Spleen (tissue), 7 donors: Measurements from ENCODE around the gene AHI1.

Source experiments
- CTCF ChIP-seq, 11 experiments: fragments of 200-600 bp in 7 of 11; fragments of 450-650 bp in 4 of 11; sonication (generic) in 4 of 11; IDR thresholded peaks in 8 of 11; conservative IDR thresholded peaks in 3 of 11; 1 replicate in 7 of 11; 2 replicates in 4 of 11; pipeline versions ENCODE4 v1.4.0 to v1.8.0; 2016 to 2021; ENCODE audit warnings: antibody characterized with exemption in 11 of 11, inconsistent platforms in 4 of 11, mild to moderate bottlenecking in 1 of 11
- POLR2A ChIP-seq, 3 donors: fragments of 450-650 bp; IDR thresholded peaks; one replicate each; pipeline ENCODE4 v1.5.1; 2017; ENCODE audit warnings: antibody characterized with exemption in 3 of 3, mild to moderate bottlenecking in 1 of 3
- POLR2AphosphoS5 ChIP-seq, 3 donors: sonication (generic); formaldehyde crosslinking; IDR thresholded peaks; one replicate each; pipeline ENCODE4 v1.5.1; 2017; ENCODE audit warnings: antibody characterized with exemption in 3 of 3
- donor health status: DM: no; HTN: no; CAD: no; lungs with moderate emphysema.
- donor health status: DM: no; HTN: no; CAD: no.
- donor health status: DM: no; HTN: no; CAD: no.

- TF ChIP-seq CTCF (IDR thresholded peaks at IDR 0.05 in 8 of 11, conservative IDR thresholded peaks at IDR 0.05 in 3 of 11): no peak
- no peak for TF ChIP-seq POLR2A (IDR thresholded peaks at IDR 0.05)
- no peak for TF ChIP-seq POLR2AphosphoS5 (IDR thresholded peaks at IDR 0.05)
Measured at GRCh38 chr6:135265278-135265677, 232.3 kb downstream of the AHI1 start.
